NT2/D1 (cell line): ENCODE measurements around the gene TMEM242.

Experiments
- SUZ12 ChIP-seq: IDR thresholded peaks from 2 replicates; pipeline ENCODE4 v1.6.1; 2011; ENCODE audit not compliant: insufficient read length, insufficient read depth; ENCODE audit errors: extremely low read depth
- YY1 ChIP-seq: IDR thresholded peaks from 2 replicates; pipeline ENCODE4 v1.6.1; 2011; ENCODE audit not compliant: insufficient read length, insufficient read depth
- ZNF274 ChIP-seq: IDR thresholded peaks from 2 replicates; pipeline ENCODE4 v1.6.1; 2011; ENCODE audit warnings: mild to moderate bottlenecking, low read depth, low read length

- TF ChIP-seq ZNF274 = no peak
- no peak for TF ChIP-seq SUZ12
- TF ChIP-seq YY1 = no peak
Measured at GRCh38 chr6:157268835-157269234, 54.5 kb downstream of the TMEM242 start.
